IMR-90 (cell line): ENCODE measurements around the gene MRM2.

Experiments
- FOS ChIP-seq: fragments of 150-350 bp; IDR thresholded peaks from 2 replicates; pipeline ENCODE4 v1.6.1; 2016; ENCODE audit warnings: low read depth, low read length
- MXI1 ChIP-seq: IDR thresholded peaks from 2 replicates; pipeline ENCODE4 v1.6.1; 2012; ENCODE audit warnings: low read depth, mild to moderate bottlenecking, low read length, moderate library complexity, borderline replicate concordance
- POLR2A ChIP-seq: IDR thresholded peaks from 2 replicates; pipeline ENCODE4 v1.6.1; 2012; ENCODE audit warnings: mild to moderate bottlenecking, low read depth, low read length
- RAD21 ChIP-seq: IDR thresholded peaks from 2 replicates; pipeline ENCODE4 v1.6.1; 2012; ENCODE audit warnings: low read length, improper control_type of control experiment
- RFX5 ChIP-seq: IDR thresholded peaks from 2 replicates; pipeline ENCODE4 v1.8.0; 2012; ENCODE audit warnings: low read depth, mild to moderate bottlenecking, low read length, moderate library complexity
- SMC3 ChIP-seq: fragments of 150-350 bp; IDR thresholded peaks from 2 replicates; pipeline ENCODE4 v1.6.1; 2016; ENCODE audit warnings: low read depth, mild to moderate bottlenecking, antibody characterized with exemption, low read length, moderate library complexity
- TF ChIP-seq, protein P1 (sequence below): conservative IDR thresholded peaks from 2 replicates; pipeline ENCODE4 v1.5.1; 2012; ENCODE audit warnings: mild to moderate bottlenecking, low read depth, low read length, improper control_type of control experiment
- TF ChIP-seq, protein P2 (sequence below): fragments of 150-350 bp; IDR thresholded peaks from 2 replicates; pipeline ENCODE4 v1.6.1; 2017; ENCODE audit warnings: mild to moderate bottlenecking, antibody characterized with exemption, low read length, low read depth

DNA sequence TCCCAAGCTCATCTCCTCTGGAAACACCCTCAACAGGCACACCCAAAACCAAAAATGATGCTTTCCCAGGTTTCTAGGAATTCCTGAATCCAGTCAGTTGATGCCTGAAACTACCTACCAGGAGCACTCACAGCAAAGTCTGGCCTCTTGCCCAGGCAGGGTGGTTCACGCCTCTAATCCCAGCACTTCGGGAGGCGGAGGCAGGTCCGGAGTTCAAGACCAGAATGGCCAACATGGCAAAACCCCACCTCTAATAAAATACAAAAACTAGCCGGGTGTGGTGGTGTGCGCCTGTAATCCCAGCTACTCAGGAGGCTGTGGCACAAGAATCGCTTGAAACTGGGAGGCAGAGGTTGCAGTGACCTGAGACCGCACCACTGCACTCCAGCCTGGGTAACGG is 11.1 kb downstream of the MRM2 start:
- TF ChIP-seq, protein P1, sequence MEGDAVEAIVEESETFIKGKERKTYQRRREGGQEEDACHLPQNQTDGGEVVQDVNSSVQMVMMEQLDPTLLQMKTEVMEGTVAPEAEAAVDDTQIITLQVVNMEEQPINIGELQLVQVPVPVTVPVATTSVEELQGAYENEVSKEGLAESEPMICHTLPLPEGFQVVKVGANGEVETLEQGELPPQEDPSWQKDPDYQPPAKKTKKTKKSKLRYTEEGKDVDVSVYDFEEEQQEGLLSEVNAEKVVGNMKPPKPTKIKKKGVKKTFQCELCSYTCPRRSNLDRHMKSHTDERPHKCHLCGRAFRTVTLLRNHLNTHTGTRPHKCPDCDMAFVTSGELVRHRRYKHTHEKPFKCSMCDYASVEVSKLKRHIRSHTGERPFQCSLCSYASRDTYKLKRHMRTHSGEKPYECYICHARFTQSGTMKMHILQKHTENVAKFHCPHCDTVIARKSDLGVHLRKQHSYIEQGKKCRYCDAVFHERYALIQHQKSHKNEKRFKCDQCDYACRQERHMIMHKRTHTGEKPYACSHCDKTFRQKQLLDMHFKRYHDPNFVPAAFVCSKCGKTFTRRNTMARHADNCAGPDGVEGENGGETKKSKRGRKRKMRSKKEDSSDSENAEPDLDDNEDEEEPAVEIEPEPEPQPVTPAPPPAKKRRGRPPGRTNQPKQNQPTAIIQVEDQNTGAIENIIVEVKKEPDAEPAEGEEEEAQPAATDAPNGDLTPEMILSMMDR, result no peak
- TF ChIP-seq SMC3 (no peak), FOS (no peak), RAD21 (no peak), POLR2A (no peak), MXI1 (no peak), RFX5 (no peak)
- TF ChIP-seq, protein P2, sequence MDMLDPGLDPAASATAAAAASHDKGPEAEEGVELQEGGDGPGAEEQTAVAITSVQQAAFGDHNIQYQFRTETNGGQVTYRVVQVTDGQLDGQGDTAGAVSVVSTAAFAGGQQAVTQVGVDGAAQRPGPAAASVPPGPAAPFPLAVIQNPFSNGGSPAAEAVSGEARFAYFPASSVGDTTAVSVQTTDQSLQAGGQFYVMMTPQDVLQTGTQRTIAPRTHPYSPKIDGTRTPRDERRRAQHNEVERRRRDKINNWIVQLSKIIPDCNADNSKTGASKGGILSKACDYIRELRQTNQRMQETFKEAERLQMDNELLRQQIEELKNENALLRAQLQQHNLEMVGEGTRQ, result no peak
